H1 (cell line): ENCODE results near the gene TROAP. TPM values are rescaled to one million over a fixed set of nuclear protein-coding genes. Genes with fewer than 3 reads are reported as not detected.

ENCODE experiments used
- CTCF ChIA-PET: fragments of 300-600 bp; sonication (Branson Sonifier 250); formaldehyde crosslinking; loops from one replicate; lab custom pipeline; 2021; ENCODE audit not compliant: partially characterized antibody; lab: Charles Lee
- POLR2A ChIA-PET: fragments of 300-600 bp; sonication (Branson Sonifier 250); formaldehyde crosslinking; loops from one replicate; lab custom pipeline; 2021; ENCODE audit warnings: inconsistent platforms; ENCODE audit not compliant: partially characterized antibody; lab: Charles Lee
- DNase-seq, 2 experiments: peaks; one replicate each; pipeline versions ENCODE4 v3.0.0 to v3.0.0-alpha.2; 2010 to 2022; ENCODE audit warnings: low spot score in 2 of 2, low read depth in 1 of 2, mixed read lengths in 1 of 2
- FAIRE-seq: peaks from 2 replicates; lab custom pipeline; 2011; peaks lifted over from hg19 to GRCh38; lab: Jason Lieb, UNC
- H2AFZ ChIP-seq: 2 replicates; pipeline ENCODE4 v1.8.1; 2012; ENCODE audit warnings: low read length, inconsistent platforms
- H2AK5ac ChIP-seq: 2 replicates; pipeline ENCODE4 v1.6.1; 2013; ENCODE audit warnings: low read depth, low read length
- H2BK120ac ChIP-seq: replicated peaks from 2 replicates; pipeline ENCODE3; 2013; ENCODE audit warnings: low read depth, low read length, inconsistent platforms
- H2BK12ac ChIP-seq: 2 replicates; pipeline ENCODE4 v1.6.1; 2013; ENCODE audit warnings: low read depth, low read length
- H2BK15ac ChIP-seq: 2 replicates; pipeline ENCODE4 v1.6.1; 2013; ENCODE audit warnings: low read length
- H2BK20ac ChIP-seq: 2 replicates; pipeline ENCODE4 v1.6.1; 2013; ENCODE audit warnings: low read length
- H2BK5ac ChIP-seq: 2 replicates; pipeline ENCODE4 v1.6.1; 2013; ENCODE audit warnings: low read depth, low read length
- H3K14ac ChIP-seq: 2 replicates; pipeline ENCODE4 v1.6.1; 2013; ENCODE audit warnings: inconsistent platforms; ENCODE audit not compliant: insufficient read length
- H3K18ac ChIP-seq: 2 replicates; pipeline ENCODE4 v1.6.1; 2013; ENCODE audit warnings: low read length; ENCODE audit errors: extremely low read depth
- H3K23ac ChIP-seq: 2 replicates; pipeline ENCODE4 v1.6.1; 2013; ENCODE audit warnings: inconsistent platforms; ENCODE audit not compliant: insufficient read length
- H3K23me2 ChIP-seq: 2 replicates; pipeline ENCODE4 v1.6.1; 2013; ENCODE audit warnings: low read depth, low read length
- H3K27ac ChIP-seq: 2 replicates; pipeline ENCODE4 v1.6.1; 2011; ENCODE audit warnings: low read depth, low read length, inconsistent platforms
- H3K27me3 ChIP-seq, 4 experiments: replicated peaks in 1 of 4; 1 replicate in 1 of 4; 2 replicates in 3 of 4; pipeline versions ENCODE4 v1.6.1 to v1.8.1; 2011 to 2013; ENCODE audit warnings: low read length in 3 of 4, mild to moderate bottlenecking in 3 of 4, inconsistent platforms in 2 of 4, mixed read lengths in 2 of 4, moderate library complexity in 1 of 4; ENCODE audit not compliant: control insufficient read depth in 3 of 4, insufficient read depth in 3 of 4; ENCODE audit errors: extremely low read depth in 1 of 4
- H3K36me3 ChIP-seq, 4 experiments: 2 replicates each; pipeline versions ENCODE4 v1.6.1 to v1.8.1; 2011 to 2013; ENCODE audit warnings: mild to moderate bottlenecking in 4 of 4, low read length in 3 of 4, moderate library complexity in 2 of 4, control low read depth in 1 of 4, inconsistent platforms in 1 of 4; ENCODE audit not compliant: insufficient read depth in 4 of 4, control insufficient read depth in 2 of 4
- H3K4ac ChIP-seq: replicated peaks from 2 replicates; pipeline ENCODE3; 2013; ENCODE audit warnings: low read length, low read depth, mixed read lengths, inconsistent platforms; ENCODE audit not compliant: insufficient read length
- H3K4me1 ChIP-seq, 4 experiments: replicated peaks in 1 of 4; 1 replicate in 1 of 4; 2 replicates in 3 of 4; pipeline versions ENCODE4 v1.6.1 to v1.8.1; 2011 to 2013; ENCODE audit warnings: low read length in 3 of 4, inconsistent platforms in 2 of 4, mixed read lengths in 1 of 4; ENCODE audit not compliant: insufficient read depth in 4 of 4, control insufficient read depth in 3 of 4
- H3K4me2 ChIP-seq, 2 experiments: 2 replicates each; pipeline versions ENCODE4 v1.6.1 to v1.8.1; 2011 to 2013; ENCODE audit warnings: low read depth in 2 of 2, low read length in 2 of 2, control low read depth in 1 of 2, inconsistent platforms in 1 of 2, mild to moderate bottlenecking in 1 of 2; ENCODE audit not compliant: insufficient read depth in 1 of 2
- H3K4me3 ChIP-seq, 4 experiments: fragments of 200-600, 300-600 bp in 1 of 4; sonication (generic), shearing (Covaris generic), sonication (Bioruptor Twin) in 1 of 4; 2 replicates each; pipeline versions ENCODE4 v1.5.1 to v1.8.1; 2011 to 2016; ENCODE audit warnings: low read length in 4 of 4, low read depth in 3 of 4, control low read depth in 2 of 4, inconsistent platforms in 2 of 4, mild to moderate bottlenecking in 2 of 4, mixed read lengths in 1 of 4, moderate library complexity in 1 of 4; ENCODE audit not compliant: insufficient read depth in 2 of 4; ENCODE audit errors: extremely low read depth in 1 of 4
- H3K56ac ChIP-seq: replicated peaks from 2 replicates; pipeline ENCODE3; 2013; ENCODE audit warnings: low read depth, mild to moderate bottlenecking, mixed read lengths, low read length, inconsistent platforms; ENCODE audit not compliant: insufficient read length
- H3K79me1 ChIP-seq: 2 replicates; pipeline ENCODE4 v1.6.1; 2013; ENCODE audit warnings: low read depth, low read length, control low read depth
- H3K79me2 ChIP-seq, 2 experiments: 2 replicates each; pipeline versions ENCODE4 v1.6.1 to v1.8.1; 2012 to 2013; ENCODE audit warnings: low read length in 2 of 2, mild to moderate bottlenecking in 2 of 2, inconsistent platforms in 1 of 2; ENCODE audit not compliant: insufficient read depth in 2 of 2, control insufficient read depth in 1 of 2
- H3K9ac ChIP-seq, 4 experiments: replicated peaks in 1 of 4; 1 replicate in 1 of 4; 2 replicates in 3 of 4; pipeline versions ENCODE4 v1.6.1 to v1.8.1; 2011 to 2013; ENCODE audit warnings: low read depth in 3 of 4, low read length in 3 of 4, control low read depth in 2 of 4, mild to moderate bottlenecking in 2 of 4, moderate library complexity in 2 of 4, inconsistent platforms in 1 of 4; ENCODE audit errors: extremely low read depth in 1 of 4
- H3K9me3 ChIP-seq, 2 experiments: 2 replicates each; pipeline versions ENCODE4 v1.6.1 to v1.8.1; 2012 to 2013; ENCODE audit warnings: mild to moderate bottlenecking in 2 of 2, moderate library complexity in 2 of 2, control low read depth in 1 of 2, inconsistent platforms in 1 of 2, low read depth in 1 of 2, low read length in 1 of 2, mixed read lengths in 1 of 2; ENCODE audit not compliant: insufficient read depth in 2 of 2
- H4K20me1 ChIP-seq, 2 experiments: replicated peaks in 1 of 2; 2 replicates each; pipeline versions ENCODE3 to v1.8.1; 2011 to 2013; ENCODE audit warnings: inconsistent platforms in 2 of 2, low read length in 2 of 2, mild to moderate bottlenecking in 1 of 2; ENCODE audit not compliant: insufficient read depth in 2 of 2, control insufficient read depth in 1 of 2
- H4K5ac ChIP-seq: 2 replicates; pipeline ENCODE4 v1.6.1; 2013; ENCODE audit warnings: low read length, low read depth, mixed read lengths, inconsistent platforms; ENCODE audit not compliant: insufficient read length
- H4K8ac ChIP-seq: 2 replicates; pipeline ENCODE4 v1.8.0; 2013; ENCODE audit warnings: mild to moderate bottlenecking, moderate library complexity, low read length, inconsistent platforms; ENCODE audit not compliant: insufficient read depth; ENCODE audit errors: extremely low read depth
- H4K91ac ChIP-seq: replicated peaks from 2 replicates; pipeline ENCODE3; 2013; ENCODE audit warnings: low read length, mixed read lengths, inconsistent platforms; ENCODE audit not compliant: insufficient read length
- EZH2 ChIP-seq: fragments of 200-600 bp; sonication (generic); IDR thresholded peaks from 2 replicates; pipeline ENCODE4 v1.7.1; 2012; ENCODE audit warnings: low read depth, mild to moderate bottlenecking, moderate library complexity, low read length, inconsistent platforms; ENCODE audit not compliant: severe bottlenecking
- KDM4A ChIP-seq: IDR thresholded peaks from one replicate; pipeline ENCODE4 v1.7.1; 2012; ENCODE audit warnings: low read depth, mild to moderate bottlenecking, moderate library complexity, low read length, inconsistent platforms; ENCODE audit not compliant: severe bottlenecking
- WGBS, 2 experiments: shearing (Covaris generic) in 1 of 2; methylation state at CpG; one replicate each; pipeline versions ENCODE4 v1.1.6 to v1.1.7; 2013 to 2015; ENCODE audit warnings: low lambda C conversion rate in 2 of 2, mixed read lengths in 2 of 2, inconsistent platforms in 1 of 2, low coverage in 1 of 2, missing lambda C conversion rate in 1 of 2; ENCODE audit not compliant: insufficient replicate concordance in 2 of 2, insufficient coverage in 1 of 2, insufficient read length in 1 of 2; ENCODE audit errors: extremely low coverage in 1 of 2, missing lambda C conversion rate in 1 of 2; 5-methylcytosine and 5-hydroxymethylcytosine counted together
- polyA plus RNA-seq, 7 experiments: library from polyadenylated mRNA; depleted of rRNA in 3 of 7; stranded (reverse) in 5 of 7; unstranded in 2 of 7; fragments of >200 nt in 5 of 7; fragments of 200-250 nt in 2 of 7; gene quantifications; 1 replicate in 5 of 7; 2 replicates in 1 of 7; 4 replicates in 1 of 7; pipeline versions ENCODE4 v1.2.1 to v1.2.3, GENCODE V29; 2011 to 2013; ENCODE audit warnings: missing spikeins in 2 of 7, mixed read lengths in 2 of 7
- total RNA-seq: library from RNA; stranded (reverse); fragmentation: NEBNext Ultra II Directional; extraction: Animal tissue kit (Norgen Biotek cat#: 25700); gene quantifications from 2 replicates; pipeline ENCODE4 v1.2.1, GENCODE V29; 2021

Gene TROAP
- total and polyA plus RNA-seq, 2 of the 8 experiments (the other 6 are each of a cell fraction or from before 2014, with no cell fraction given): 36.7 to 52.0 TPM

DNA sequence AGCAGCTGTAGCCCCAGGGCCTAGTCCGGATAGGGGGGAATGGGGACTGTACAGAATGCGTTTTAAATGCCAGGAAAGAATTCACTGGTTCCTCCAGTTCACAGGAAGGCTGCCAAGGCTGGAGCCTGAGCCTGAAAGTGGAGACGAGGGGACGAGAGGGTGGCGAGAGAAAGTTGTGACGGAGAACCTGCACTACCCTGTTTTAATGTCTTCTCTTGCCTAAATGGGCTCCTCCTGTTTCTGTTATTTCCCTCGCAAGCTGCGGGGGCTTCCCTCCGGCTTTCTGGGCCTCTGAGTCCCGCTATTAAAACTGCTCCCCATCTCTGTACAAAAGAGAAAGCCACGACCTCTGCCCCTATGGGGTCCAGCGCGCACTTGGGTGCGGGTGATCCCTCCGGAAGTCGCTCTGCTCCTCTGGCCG, 9.4 kb downstream of the TROAP start:
- Histone ChIP-seq H3K27me3 (peaks cover 40 to 58% (median 51%) of the 10 kb centered on the region in 4 experiments), H3K4me3 (peak overlapping the region in 2 of 4 experiments; percentile 31 to 51; a peak in 3 of 8 replicates), H2BK20ac (no peak overlapping the region), H3K9me3 (peaks cover 0 to 6% of the 10 kb centered on the region in 2 experiments; a peak in 1 of 4 replicates), H3K4me2 (peak overlapping the region; percentile 62 to 85; a peak in 2 of 4 replicates), H3K18ac (no peak overlapping the region), H3K23me2 (peaks cover 7% of the 10 kb centered on the region; the same call in 1 of the 2 replicates)
- DNase-seq: no peak
- TF ChIP-seq EZH2 (peak; percentile 11), KDM4A (no peak)
- TF ChIP-seq, all 59 proteins: peak for 1
- Histone ChIP-seq H3K23ac (no peak overlapping the region), H3K27ac (no peak overlapping the region), H2AFZ (no peak overlapping the region), H3K36me3 (peaks cover 5 to 26% (median 13%) of the 10 kb centered on the region in 4 experiments; a peak in 7 of 8 replicates), H2BK15ac (no peak overlapping the region), H3K4ac (no peak overlapping the region), H2BK120ac (no peak overlapping the region), H2BK12ac (no peak overlapping the region), H3K9ac (no peak overlapping the region), H3K56ac (no peak overlapping the region), H3K14ac (no peak overlapping the region), H3K79me2 (no peaks in the 10 kb centered on the region), H4K20me1 (peaks cover 8 to 9% of the 10 kb centered on the region in 2 experiments), H3K4me1 (peaks cover 0 to 4% (median 1%) of the 10 kb centered on the region in 4 experiments; a peak in 3 of 7 replicates), H4K91ac (no peak overlapping the region), H4K8ac (no peak overlapping the region), H2BK5ac (no peak overlapping the region), H3K79me1 (no peaks in the 10 kb centered on the region), H4K5ac (no peak overlapping the region), H2AK5ac (no peak overlapping the region)
- no peak for FAIRE-seq
- WGBS, 2 experiments: 66% methylated on average over 15 of the region's 17 CpGs; no CpG with 5 or more reads in 1 of the 2 experiments
- POLR2A ChIA-PET: interaction anchor here (0.9 to 6.2 kb wide), 11 partner anchors 9 to 272 kb away, joined by 3 to 37 read pairs (median 5); partner anchors contain the start of genes DNAJC22 and TROAP
- CTCF ChIA-PET: interaction anchor here (0.6 to 12.7 kb wide), 30 partner anchors 9 to 290 kb away, joined by 3 to 276 read pairs (median 5); partner anchors contain the start of genes DNAJC22, PRPH and TROAP
